Measurements from ENCODE around the gene PSMD1. TPM values are rescaled to one million over a fixed set of nuclear protein-coding genes. Genes with fewer than 3 reads are reported as not detected.

Gene PSMD1
- polyA plus RNA-seq, 4 donors: 91.7 to 103 (median 98.7) TPM

GRCh38 chr2:231110551-231110950 is 53.9 kb downstream of the PSMD1 start:
- no peak for DNase-seq (ENCODE audit: low read depth in 4 of 4, low spot score in 3 of 4)

- no peak for DNase-seq (ENCODE audit: low read depth in 4 of 4, low spot score in 3 of 4)
These were observed 55.3 kb downstream of the PSMD1 start for GRCh38 chr2:231111987-231112386.

GRCh38 chr2:231113489-231113888 is 56.8 kb downstream of the PSMD1 start:
- no peak for DNase-seq (ENCODE audit: low read depth in 4 of 4, low spot score in 3 of 4)

DNA sequence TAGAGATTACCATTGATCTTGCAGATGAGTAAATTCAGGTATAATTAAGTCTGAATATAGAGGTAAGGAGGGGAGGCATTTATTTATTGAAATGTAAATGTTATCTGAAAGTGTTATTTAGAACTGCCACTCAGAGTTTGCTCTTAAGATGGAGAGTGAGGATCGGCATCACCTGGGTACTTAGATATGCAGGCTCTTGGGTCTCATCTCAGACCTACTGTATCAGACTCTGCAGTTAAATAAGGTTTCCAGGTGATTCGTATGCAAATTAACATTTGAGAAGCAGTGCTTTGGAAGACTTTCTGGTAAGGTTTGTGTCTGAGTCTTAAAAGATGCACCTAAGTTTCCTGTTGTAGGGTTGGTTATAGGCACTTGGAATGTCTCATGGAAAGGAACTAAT is 59.0 kb downstream of the PSMD1 start:
- no peak for DNase-seq (ENCODE audit: low read depth in 4 of 4, low spot score in 3 of 4)

DNA sequence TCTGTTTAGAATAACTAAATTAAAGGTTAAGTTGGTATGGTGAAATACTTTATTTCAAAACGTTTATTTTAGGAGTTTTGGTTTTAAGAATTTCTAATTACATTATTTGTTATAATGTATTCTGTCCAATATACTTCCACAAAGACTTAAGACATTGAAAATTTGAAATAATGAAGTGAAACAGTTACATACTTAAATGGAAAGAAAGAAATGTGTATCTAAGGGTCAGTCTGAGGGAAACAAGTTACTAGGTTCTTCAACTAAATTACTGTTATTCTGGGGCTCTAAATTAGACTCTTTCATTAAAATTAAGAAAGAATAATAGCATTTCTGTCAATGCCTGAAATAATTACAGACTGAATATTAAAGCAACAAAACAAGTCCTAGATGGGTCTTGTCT is 60.5 kb downstream of the PSMD1 start:
- DNase-seq (ENCODE audit: low read depth in 4 of 4, low spot score in 3 of 4): no peak

DNA sequence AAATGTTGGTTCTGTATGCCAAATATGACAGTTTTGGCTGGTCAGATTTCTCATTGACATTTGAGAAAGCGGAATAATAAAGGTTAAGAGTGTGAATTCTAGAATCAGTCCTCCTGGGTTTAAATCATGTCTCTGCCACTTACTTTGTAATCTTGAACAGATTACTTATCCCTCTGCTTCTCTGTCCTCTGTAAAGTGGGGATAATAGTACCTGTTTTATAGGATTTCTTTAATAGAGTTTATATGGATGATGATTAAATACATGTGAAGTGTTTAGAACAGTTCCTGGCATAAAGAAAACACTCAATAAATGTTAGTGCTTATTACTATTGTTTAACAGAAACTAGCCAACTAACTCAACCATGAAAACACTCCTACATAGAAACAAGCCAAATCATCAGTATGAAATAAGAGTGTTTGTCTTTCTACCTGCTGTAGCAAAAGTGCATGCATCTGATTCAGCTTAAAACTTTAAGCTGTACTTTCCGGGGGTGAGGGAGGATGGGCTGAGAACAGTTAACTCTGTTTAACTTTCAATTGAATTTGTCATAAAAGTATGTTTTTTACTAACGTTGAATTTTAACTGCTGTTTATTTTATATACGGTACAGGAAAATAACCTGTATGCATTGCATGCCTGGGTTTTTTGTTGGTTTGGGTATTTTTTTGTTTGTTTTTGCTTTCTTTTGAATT is 61.4 kb downstream of the PSMD1 start:
- DNase-seq (ENCODE audit: low read depth in 4 of 4, low spot score in 3 of 4): no peak

GRCh38 chr2:231118614-231118942 is 61.9 kb downstream of the PSMD1 start:
- no peak for DNase-seq (ENCODE audit: low read depth in 4 of 4, low spot score in 3 of 4)

GRCh38 chr2:231123362-231123898 is 66.8 kb downstream of the PSMD1 start:
- no peak for DNase-seq (ENCODE audit: low read depth in 4 of 4, low spot score in 3 of 4)

- DNase-seq (ENCODE audit: low read depth in 4 of 4, low spot score in 3 of 4): no peak
These were observed 68.3 kb downstream of the PSMD1 start, which contains the start of gene HTR2B for GRCh38 chr2:231124838-231125568. TSS of gene HTR2B (minus strand) at chr2:231125042. CDS start at chr2:231123764, 1,278 bp downstream.

GRCh38 chr2:231126123-231126522 is 69.5 kb downstream of the PSMD1 start:
- no peak for DNase-seq (ENCODE audit: low read depth in 4 of 4, low spot score in 3 of 4)

DNA sequence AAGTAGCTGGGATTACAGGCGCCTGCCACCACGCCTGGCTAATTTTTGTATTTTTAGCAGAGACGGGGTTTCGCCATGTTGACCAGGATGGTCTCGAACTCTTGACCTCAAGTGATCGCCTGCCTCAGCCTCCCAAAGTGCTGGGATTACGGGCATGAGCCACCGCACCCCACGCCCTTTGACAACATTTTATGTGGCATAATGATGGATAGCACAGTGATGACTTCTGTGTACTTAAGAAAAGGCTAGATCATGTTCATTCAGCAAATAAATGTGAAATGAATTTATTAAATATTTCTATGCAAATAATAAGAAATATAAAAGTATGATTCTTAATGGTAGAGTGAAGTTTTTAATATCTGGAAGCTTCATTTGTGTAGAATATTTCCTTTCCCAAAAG is 70.8 kb downstream of the PSMD1 start:
- DNase-seq (ENCODE audit: low read depth in 4 of 4, low spot score in 3 of 4): no peak

DNA sequence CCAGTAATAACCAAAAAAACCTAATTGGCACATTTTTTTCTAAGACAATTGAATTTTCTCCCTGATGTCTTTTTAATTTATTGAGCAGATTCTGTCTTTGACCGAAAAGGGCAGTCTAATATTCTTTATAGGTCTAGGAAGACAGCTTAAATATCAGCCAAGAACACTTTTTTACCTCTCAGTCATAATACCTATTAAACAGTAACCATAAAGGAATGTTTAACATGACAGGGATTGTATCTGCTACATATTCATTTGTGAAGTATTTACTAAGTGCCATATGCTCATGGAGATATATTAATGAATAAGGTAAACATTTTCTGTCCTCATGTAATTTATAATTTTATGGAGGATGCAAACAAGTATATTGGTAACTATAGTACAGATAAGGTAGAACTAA is 71.3 kb downstream of the PSMD1 start:
- DNase-seq (ENCODE audit: low read depth in 4 of 4, low spot score in 3 of 4): no peak

- no peak for DNase-seq (ENCODE audit: low read depth in 4 of 4, low spot score in 3 of 4)
These were observed 71.9 kb downstream of the PSMD1 start for GRCh38 chr2:231128541-231128940.

DNA sequence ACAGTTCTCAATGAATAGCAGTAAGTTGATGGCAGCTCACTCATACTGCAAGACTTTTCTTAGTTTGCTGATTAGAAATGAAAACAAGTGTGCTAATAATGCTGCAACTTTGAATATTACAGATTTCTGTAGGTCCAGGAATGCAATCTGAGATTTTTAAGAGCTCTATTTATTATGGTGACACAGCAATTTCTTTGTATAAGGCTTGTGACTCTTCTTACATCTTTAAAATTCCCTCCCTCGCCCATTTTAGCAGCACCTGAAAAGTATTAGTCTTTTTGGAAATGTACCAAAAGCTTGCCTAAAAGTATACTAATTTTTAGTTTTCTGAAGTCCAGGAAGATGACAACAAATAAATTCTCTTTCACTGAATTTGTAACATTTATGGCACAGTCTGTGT is 72.5 kb downstream of the PSMD1 start:
- DNase-seq (ENCODE audit: low read depth in 4 of 4, low spot score in 3 of 4): no peak

GRCh38 chr2:231130336-231131056 is 73.8 kb downstream of the PSMD1 start:
- DNase-seq (ENCODE audit: low read depth in 4 of 4, low spot score in 3 of 4): no peak

- no peak for DNase-seq (ENCODE audit: low read depth in 4 of 4, low spot score in 3 of 4)
These were observed 75.5 kb downstream of the PSMD1 start for GRCh38 chr2:231132129-231132528.

DNA sequence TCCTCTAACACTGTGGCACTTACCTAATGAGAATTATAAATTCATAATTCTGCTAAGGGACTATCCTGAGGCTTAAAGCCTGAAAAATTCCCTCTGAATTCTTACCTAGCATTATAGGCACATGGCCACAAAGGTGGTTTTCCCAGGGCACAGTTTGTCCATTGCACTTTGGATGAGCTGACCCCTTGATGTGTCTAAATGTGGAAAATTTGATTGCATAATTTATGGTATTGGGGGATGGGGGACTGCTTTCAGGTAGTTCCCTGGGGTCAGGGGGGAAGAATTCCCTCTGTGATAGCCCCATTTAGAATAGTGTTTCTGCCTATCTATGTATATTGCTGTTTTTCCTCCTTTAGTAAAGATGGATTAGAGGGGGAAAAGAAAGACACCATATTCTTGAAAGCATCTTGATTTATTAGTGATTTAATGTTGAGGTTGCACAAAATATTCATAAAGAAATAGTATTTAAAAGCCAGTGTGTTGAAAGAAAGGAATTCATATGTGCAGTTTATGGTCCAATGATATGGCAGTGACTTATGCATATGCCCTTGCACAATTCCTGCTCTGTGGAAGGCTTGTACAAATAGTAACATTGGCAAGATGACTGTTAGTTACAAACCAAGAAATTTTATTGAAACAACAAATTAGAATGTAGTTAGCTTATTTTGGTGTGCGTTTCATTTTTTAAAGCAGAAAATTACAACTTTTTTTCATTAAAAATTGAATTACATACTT is 76.9 kb downstream of the PSMD1 start:
- no peak for DNase-seq (ENCODE audit: low read depth in 4 of 4, low spot score in 3 of 4)

DNA sequence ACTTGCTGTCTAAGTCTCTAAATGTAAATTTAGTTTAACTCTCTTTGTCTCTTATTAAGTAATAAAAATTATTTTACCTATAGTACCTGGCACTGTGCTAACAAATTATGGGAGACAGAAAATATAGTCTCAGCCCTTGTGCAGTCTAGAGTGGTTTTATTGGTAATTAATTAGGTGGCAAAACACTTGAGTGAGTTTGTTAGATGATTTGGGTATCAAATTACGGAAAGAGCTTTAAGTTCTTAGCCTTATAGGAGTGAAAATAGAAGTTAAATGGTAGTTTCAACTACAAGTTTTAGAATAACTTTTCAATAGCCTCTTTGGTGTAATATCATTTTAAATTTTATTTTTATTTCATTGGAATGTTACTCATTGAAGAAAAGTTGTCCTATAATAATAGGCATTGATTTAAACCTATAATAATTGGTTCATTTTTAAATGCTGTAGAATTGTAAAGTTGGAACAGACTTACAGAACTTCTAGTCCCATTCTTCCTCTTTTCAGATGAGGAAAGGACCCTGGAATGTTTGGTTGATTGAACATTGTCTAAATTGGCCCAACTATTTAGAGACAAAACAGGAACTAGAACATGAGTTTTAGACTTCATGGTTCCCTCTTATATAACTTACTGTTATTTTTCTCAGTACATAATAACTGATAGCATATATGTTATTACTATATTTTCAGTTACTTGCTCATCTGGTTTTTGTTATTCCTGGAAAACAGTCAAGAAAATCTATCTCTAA is 78.4 kb downstream of the PSMD1 start:
- no peak for DNase-seq (ENCODE audit: low read depth in 4 of 4, low spot score in 3 of 4)

- DNase-seq (ENCODE audit: low read depth in 4 of 4, low spot score in 3 of 4): peak in 1 of 4 donors; percentile 81
These were observed 82.0 kb downstream of the PSMD1 start for GRCh38 chr2:231138699-231139098.

GRCh38 chr2:231139796-231140195 is 83.1 kb downstream of the PSMD1 start:
- DNase-seq (ENCODE audit: low read depth in 4 of 4, low spot score in 3 of 4): no peak

Data from right renal pelvis (tissue), 4 donors.